AG09309 (cell line): ENCODE results near the gene TYSND1.

Experiments used
- DNase-seq: peaks from one replicate; pipeline ENCODE4 v3.0.0-alpha.2; 2010; ENCODE audit warnings: low read depth
- H3K4me3 ChIP-seq: 2 replicates; pipeline ENCODE4 v1.5.1; 2011; ENCODE audit warnings: mild to moderate bottlenecking, low read depth, low read length, moderate library complexity; ENCODE audit not compliant: control insufficient read depth
- CTCF ChIP-seq: IDR thresholded peaks from 2 replicates; pipeline ENCODE4 v1.5.1; 2011; ENCODE audit warnings: mild to moderate bottlenecking, low read depth, low read length, inconsistent platforms; ENCODE audit not compliant: insufficient read depth, control insufficient read depth; ENCODE audit errors: missing control alignments

TYSND1 gene

DNA sequence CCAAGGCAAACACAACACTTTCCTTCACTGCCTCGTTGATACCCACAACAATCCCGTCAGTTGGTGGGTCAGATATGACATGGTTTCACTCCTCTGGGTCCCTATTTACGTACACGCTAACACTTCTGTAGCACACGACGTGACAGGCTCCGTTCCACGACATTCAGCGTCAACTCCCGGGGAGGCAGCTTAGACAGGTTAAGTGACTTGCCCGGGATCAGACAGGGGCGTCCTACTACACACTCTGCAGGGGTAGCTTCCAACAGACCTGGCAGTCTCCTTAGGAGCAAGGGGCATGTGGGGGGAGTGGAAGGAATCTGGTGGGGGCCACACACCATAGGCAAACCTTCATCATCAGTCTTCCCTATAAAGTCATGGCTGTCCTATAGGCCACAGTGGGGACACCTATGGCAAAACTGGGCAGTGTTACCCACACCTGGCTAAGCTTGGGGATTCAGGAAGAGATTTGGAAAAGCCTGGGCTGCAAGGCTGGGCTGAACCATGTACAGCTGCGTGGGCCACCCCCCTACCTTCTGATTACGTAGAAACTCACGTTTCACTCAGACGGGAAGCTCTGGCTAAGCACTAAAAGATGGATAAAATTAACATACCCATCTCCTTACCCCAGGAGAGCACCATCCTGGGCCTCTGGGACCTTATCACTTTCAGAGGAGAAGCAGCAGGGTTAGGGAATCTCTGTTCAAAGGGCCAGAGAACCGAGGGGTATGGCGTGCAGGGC is 2.0 kb downstream of the TYSND1 start:
- TF ChIP-seq CTCF: no peak
- H3K4me3 ChIP-seq: no peak overlapping the region
- no peak for DNase-seq

- no peak overlapping the region for H3K4me3 ChIP-seq
- no peak for TF ChIP-seq CTCF
- no peak for DNase-seq
Observed at GRCh38 chr10:70142555-70142954, 3.9 kb downstream of the TYSND1 start.

- H3K4me3 ChIP-seq: no peak overlapping the region
- no peak for TF ChIP-seq CTCF
- DNase-seq: no peak
Observed at GRCh38 chr10:70140297-70140696, 6.2 kb downstream of the TYSND1 start.

DNA sequence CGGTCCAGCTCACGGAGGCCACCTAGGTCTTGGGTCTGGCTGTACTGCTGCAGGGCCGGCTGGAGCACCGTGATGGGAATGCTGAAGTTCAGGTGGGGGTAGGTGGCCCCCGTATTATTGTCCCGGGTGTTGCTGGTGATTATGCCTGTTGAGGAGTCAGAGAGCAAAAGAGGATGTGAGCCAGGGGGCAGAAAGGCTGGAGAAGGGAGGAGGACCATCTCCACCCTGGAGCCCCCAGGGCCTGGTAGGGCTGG is 6.6 kb downstream of the TYSND1 start:
- no peak for TF ChIP-seq CTCF
- no peak overlapping the region for H3K4me3 ChIP-seq
- DNase-seq: no peak

DNA sequence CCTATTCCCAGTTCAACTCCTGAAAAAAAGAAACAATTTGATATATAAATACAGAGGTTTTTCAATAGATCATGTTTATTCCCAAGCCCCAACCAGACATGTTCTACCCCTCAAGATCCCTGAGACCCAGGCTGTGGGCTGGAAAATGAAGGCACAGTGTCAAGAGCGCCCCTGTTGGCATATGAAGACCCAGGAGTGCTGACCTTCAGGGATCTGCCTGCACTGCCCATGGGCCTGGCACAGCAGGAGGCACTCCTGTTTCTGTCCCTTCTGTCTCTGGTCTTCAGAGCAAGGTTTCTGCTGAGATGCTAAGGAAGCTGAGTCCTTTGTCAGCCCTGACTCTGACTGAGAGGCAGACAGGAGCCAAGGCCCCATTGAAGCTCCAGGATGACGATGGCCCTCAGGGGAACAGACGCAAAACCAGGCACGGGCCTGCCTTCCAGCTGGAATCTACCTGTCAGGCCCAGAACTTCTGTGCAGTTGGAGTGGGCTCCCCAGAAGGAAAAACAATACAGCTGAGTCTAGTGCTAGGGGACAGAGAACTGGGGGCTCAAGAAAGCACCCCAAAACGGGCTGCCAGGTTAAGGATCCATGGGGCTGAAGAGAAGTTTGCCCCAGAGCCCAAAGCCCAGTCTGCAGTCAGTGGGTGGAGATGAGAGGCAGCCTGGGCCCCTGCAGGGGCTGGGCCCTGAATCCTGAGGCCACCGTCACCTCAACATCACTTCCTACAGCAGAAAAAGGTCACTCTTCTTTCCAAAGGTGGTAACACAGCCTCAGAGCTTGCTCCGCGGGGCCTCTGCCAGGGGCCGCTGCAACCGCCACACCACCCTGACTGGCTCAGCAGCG is 7.1 kb downstream of the TYSND1 start:
- no peak overlapping the region for H3K4me3 ChIP-seq
- DNase-seq: no peak
- no peak for TF ChIP-seq CTCF

- no peak for TF ChIP-seq CTCF
- DNase-seq: no peak
- H3K4me3 ChIP-seq: no peak overlapping the region
Observed at GRCh38 chr10:70137927-70138883, 8.3 kb downstream of the TYSND1 start.
